Endothelial cell of umbilical vein (primary cell): Measurements from ENCODE around the gene ZNRF3. TPM values are rescaled to one million over a fixed set of nuclear protein-coding genes. Genes with fewer than 3 reads are reported as not detected.
"Not testable (repeated sequence)": the region's sequence is repeated elsewhere in the genome, so short reads cannot be mapped to it uniquely, and the experiment has no call there.

Source experiments
- BruUV-seq: library from RNA; stranded (reverse); fragments of 400-500 nt; replicated peaks from 2 replicates; lab custom pipeline; 2021; lab: Mats Ljungman, UMichigan
- CTCF ChIA-PET: fragments of 300-600, 350-600 bp; sonication (Branson Sonifier 250); formaldehyde crosslinking; loops from one replicate; lab custom pipeline; 2021; ENCODE audit warnings: antibody characterized with exemption, inconsistent platforms; lab: Charles Lee
- POLR2A ChIA-PET: fragments of 300-600, 350-600 bp; sonication (Branson Sonifier 250); formaldehyde crosslinking; loops from one replicate; lab custom pipeline; 2021; ENCODE audit warnings: antibody characterized with exemption, inconsistent platforms; lab: Charles Lee
- DNase-seq: peaks from one replicate; pipeline ENCODE4 v3.0.0-alpha.2; 2011; ENCODE audit warnings: low read depth, low spot score
- FAIRE-seq: peaks from 2 replicates; lab custom pipeline; 2011; peaks lifted over from hg19 to GRCh38; lab: Jason Lieb, UNC
- H2AFZ ChIP-seq: 2 replicates; pipeline ENCODE4 v1.6.0; 2012; ENCODE audit warnings: low read depth, low read length, control low read depth, inconsistent platforms
- H3K27ac ChIP-seq: 2 replicates; pipeline ENCODE4 v1.5.1; 2011; ENCODE audit warnings: low read depth, mild to moderate bottlenecking, control low read depth, low read length, moderate library complexity; ENCODE audit not compliant: insufficient read depth
- H3K27me3 ChIP-seq, 2 experiments: 2 replicates each; pipeline versions ENCODE4 v1.6.0 to v1.6.1; 2011; ENCODE audit warnings: low read length in 2 of 2, mixed read lengths in 1 of 2; ENCODE audit not compliant: control insufficient read depth in 2 of 2, insufficient read depth in 2 of 2
- H3K36me3 ChIP-seq, 2 experiments: 2 replicates in 1 of 2; 3 replicates in 1 of 2; pipeline ENCODE4 v1.5.1; 2011; ENCODE audit warnings: low read length in 2 of 2, mild to moderate bottlenecking in 1 of 2, moderate library complexity in 1 of 2; ENCODE audit not compliant: control insufficient read depth in 2 of 2, insufficient read depth in 2 of 2; ENCODE audit errors: extremely low read depth in 1 of 2
- H3K4me1 ChIP-seq: 3 replicates; pipeline ENCODE4 v1.5.1; 2011; ENCODE audit warnings: mild to moderate bottlenecking, low read length; ENCODE audit not compliant: control insufficient read depth, insufficient read depth; ENCODE audit errors: extremely low read depth
- H3K4me2 ChIP-seq: 2 replicates; pipeline ENCODE4 v1.6.1; 2011; ENCODE audit warnings: low read length, control low read depth, mixed read lengths; ENCODE audit not compliant: insufficient read depth
- H3K4me3 ChIP-seq, 3 experiments: fragments of 200-600 bp in 1 of 3; sonication (generic), shearing (Covaris generic) in 1 of 3; replicated peaks in 1 of 3; 2 replicates each; pipeline ENCODE4 v1.5.1; 2011 to 2016; ENCODE audit warnings: control low read depth in 3 of 3, low read length in 3 of 3, mild to moderate bottlenecking in 2 of 3, inconsistent platforms in 1 of 3, low read depth in 1 of 3, moderate library complexity in 1 of 3; ENCODE audit not compliant: insufficient read depth in 1 of 3
- H3K79me2 ChIP-seq: 2 replicates; pipeline ENCODE4 v1.6.0; 2012; ENCODE audit warnings: low read length, inconsistent platforms; ENCODE audit not compliant: control insufficient read depth, insufficient read depth
- H3K9ac ChIP-seq: replicated peaks from 2 replicates; pipeline ENCODE3; 2011; ENCODE audit warnings: low read length, control low read depth; ENCODE audit not compliant: insufficient read depth; ENCODE audit errors: extremely low read depth
- H3K9me1 ChIP-seq: replicated peaks from 3 replicates; pipeline ENCODE4 v1.6.0; 2011; ENCODE audit warnings: mild to moderate bottlenecking, low read length; ENCODE audit not compliant: control insufficient read depth, insufficient read depth; ENCODE audit errors: extremely low read depth
- H3K9me3 ChIP-seq: replicated peaks from 2 replicates; pipeline ENCODE4 v1.5.1; 2012; ENCODE audit warnings: low read length, inconsistent platforms; ENCODE audit not compliant: control insufficient read depth, insufficient read depth
- H4K20me1 ChIP-seq: replicated peaks from 2 replicates; pipeline ENCODE3; 2011; ENCODE audit warnings: mild to moderate bottlenecking, low read length; ENCODE audit not compliant: control insufficient read depth, insufficient read depth; ENCODE audit errors: extremely low read depth
- EZH2 ChIP-seq: IDR thresholded peaks from 2 replicates; pipeline ENCODE4 v1.6.1; 2012; ENCODE audit warnings: borderline replicate concordance, low read depth, mild to moderate bottlenecking, moderate library complexity, low read length, inconsistent platforms; ENCODE audit not compliant: severe bottlenecking
- FOS ChIP-seq: IDR thresholded peaks from 2 replicates; pipeline ENCODE4 v1.6.1; 2011; ENCODE audit warnings: mild to moderate bottlenecking, low read length, moderate library complexity, borderline replicate concordance; ENCODE audit not compliant: insufficient read depth
- GATA2 ChIP-seq: IDR thresholded peaks from 2 replicates; pipeline ENCODE4 v1.7.0; 2011; ENCODE audit warnings: low read depth, mild to moderate bottlenecking, moderate library complexity, mixed read lengths, low read length; ENCODE audit not compliant: insufficient read length, insufficient read depth
- JUN ChIP-seq: IDR thresholded peaks from 2 replicates; pipeline ENCODE4 v1.6.1; 2011; ENCODE audit warnings: borderline replicate concordance, low read depth; ENCODE audit not compliant: insufficient read length, insufficient read depth
- MYC ChIP-seq: IDR thresholded peaks from one replicate; pipeline ENCODE4 v1.6.1; 2011; ENCODE audit warnings: mild to moderate bottlenecking, low read depth, low read length
- POLR2A ChIP-seq: IDR thresholded peaks from 2 replicates; pipeline ENCODE4 v1.6.1; 2012; ENCODE audit warnings: low read depth, mild to moderate bottlenecking, control low read depth, low read length
- POLR2AphosphoS5 ChIP-seq: IDR thresholded peaks from 2 replicates; pipeline ENCODE4 v1.6.1; 2012; ENCODE audit warnings: low read depth, mild to moderate bottlenecking, control low read depth, low read length, moderate library complexity; ENCODE audit not compliant: insufficient read depth
- dilution Hi-C: fragments of 300-500 bp; cut with MboI; formaldehyde crosslinking; loops from one replicate; pipeline ENCODE4 v1.15.0; 2019; ENCODE audit warnings: low sequenced_read_pairs; ENCODE audit not compliant: extremely low pct_ligation_motif_present
- intact Hi-C: fragments of 100-400 bp; cut with micrococcal nuclease; formaldehyde crosslinking; loops from one replicate; pipeline ENCODE4 v1.10.0; 2022
- polyA plus RNA-seq, 4 experiments: library from polyadenylated mRNA; depleted of rRNA in 3 of 4; stranded (reverse) in 3 of 4; unstranded in 1 of 4; fragments of >200 nt; gene quantifications; 2 replicates each; pipeline versions ENCODE4 v1.2.1 to v1.2.3, GENCODE V29; 2011 to 2012; ENCODE audit warnings: missing spikeins in 1 of 4
- total RNA-seq: library from RNA; stranded (reverse); gene quantifications from 2 replicates; pipeline ENCODE4 v1.2.3, GENCODE V29; 2021
- TF ChIP-seq, protein P1 (sequence below), 2 donors: IDR thresholded peaks; 1 replicate in 1 of 2; 2 replicates in 1 of 2; pipeline ENCODE4 v1.5.1; 2011; ENCODE audit warnings: low read length in 2 of 2, mild to moderate bottlenecking in 2 of 2, moderate library complexity in 2 of 2, control low read depth in 1 of 2, inconsistent platforms in 1 of 2, low read depth in 1 of 2; ENCODE audit not compliant: insufficient read depth in 1 of 2; ENCODE audit errors: extremely low read depth in 1 of 2
- TF ChIP-seq, protein P2 (sequence below): IDR thresholded peaks from 2 replicates; pipeline ENCODE4 v1.6.1; 2011; ENCODE audit not compliant: insufficient read depth, insufficient read length

Gene ZNRF3
- total and polyA plus RNA-seq, 2 donors (not counting 3 experiments of a cell fraction or from before 2014, with no cell fraction given) = 2.7 to 5.2 TPM

DNA sequence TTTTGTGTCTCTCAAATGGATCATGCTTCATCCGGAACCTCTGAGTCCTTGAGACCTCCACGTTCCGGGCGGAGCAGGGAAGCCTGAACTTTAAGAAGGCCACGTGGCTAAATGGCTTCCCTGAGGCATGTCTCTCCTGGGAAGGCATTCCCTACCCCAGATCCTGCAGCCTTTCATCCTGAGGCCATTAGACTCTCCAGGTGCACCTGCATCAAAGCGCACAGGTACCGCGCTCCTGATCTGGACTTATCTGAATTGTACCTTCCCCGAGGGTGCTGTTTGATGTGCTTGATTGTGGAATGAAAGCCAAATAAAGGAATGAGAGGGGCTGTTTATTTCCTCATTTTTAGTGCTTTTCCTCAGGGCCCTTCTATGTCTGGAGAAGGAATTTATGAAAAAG, 155.8 kb downstream of the ZNRF3 start:
- Histone ChIP-seq H3K4me3 (no peak overlapping the region), H3K4me1 (peaks cover 21% of the 10 kb centered on the region), H3K9ac (no peak overlapping the region), H3K27ac (no peak overlapping the region), H4K20me1 (no peaks in the 10 kb centered on the region), H3K36me3 (no peaks in the 10 kb centered on the region), H3K27me3 (no peaks in the 10 kb centered on the region), H3K4me2 (no peak overlapping the region), H3K9me3 (no peaks in the 10 kb centered on the region), H3K79me2 (no peaks in the 10 kb centered on the region), H2AFZ (no peak overlapping the region), H3K9me1 (no peaks in the 10 kb centered on the region)
- ChIA-PET POLR2A (no interaction called here), CTCF (interaction anchor here (0.7 to 10.2 kb wide), 10 partner anchors 8 to 439 kb away, joined by 3 to 256 read pairs (median 31); partner anchors contain the start of gene ZNRF3)
- TF ChIP-seq, protein P1, sequence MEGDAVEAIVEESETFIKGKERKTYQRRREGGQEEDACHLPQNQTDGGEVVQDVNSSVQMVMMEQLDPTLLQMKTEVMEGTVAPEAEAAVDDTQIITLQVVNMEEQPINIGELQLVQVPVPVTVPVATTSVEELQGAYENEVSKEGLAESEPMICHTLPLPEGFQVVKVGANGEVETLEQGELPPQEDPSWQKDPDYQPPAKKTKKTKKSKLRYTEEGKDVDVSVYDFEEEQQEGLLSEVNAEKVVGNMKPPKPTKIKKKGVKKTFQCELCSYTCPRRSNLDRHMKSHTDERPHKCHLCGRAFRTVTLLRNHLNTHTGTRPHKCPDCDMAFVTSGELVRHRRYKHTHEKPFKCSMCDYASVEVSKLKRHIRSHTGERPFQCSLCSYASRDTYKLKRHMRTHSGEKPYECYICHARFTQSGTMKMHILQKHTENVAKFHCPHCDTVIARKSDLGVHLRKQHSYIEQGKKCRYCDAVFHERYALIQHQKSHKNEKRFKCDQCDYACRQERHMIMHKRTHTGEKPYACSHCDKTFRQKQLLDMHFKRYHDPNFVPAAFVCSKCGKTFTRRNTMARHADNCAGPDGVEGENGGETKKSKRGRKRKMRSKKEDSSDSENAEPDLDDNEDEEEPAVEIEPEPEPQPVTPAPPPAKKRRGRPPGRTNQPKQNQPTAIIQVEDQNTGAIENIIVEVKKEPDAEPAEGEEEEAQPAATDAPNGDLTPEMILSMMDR (IDR thresholded peaks at IDR 0.05; ENCODE audit: extremely low read depth in 1 of 2, insufficient read depth in 1 of 2, low read depth in 1 of 2, low read length in 2 of 2) = no peak
- TF ChIP-seq JUN (no peak), EZH2 (no peak), FOS (no peak), POLR2AphosphoS5 (no peak), GATA2 (no peak), POLR2A (no peak), MYC (no peak)
- TF ChIP-seq, protein P2, sequence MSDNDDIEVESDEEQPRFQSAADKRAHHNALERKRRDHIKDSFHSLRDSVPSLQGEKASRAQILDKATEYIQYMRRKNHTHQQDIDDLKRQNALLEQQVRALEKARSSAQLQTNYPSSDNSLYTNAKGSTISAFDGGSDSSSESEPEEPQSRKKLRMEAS = no peak
- FAIRE-seq (no peak), DNase-seq (no peak)
- no TSS peak for BruUV-seq
- intact Hi-C loops = no loop called here
- dilution Hi-C loops = no loop called here

DNA sequence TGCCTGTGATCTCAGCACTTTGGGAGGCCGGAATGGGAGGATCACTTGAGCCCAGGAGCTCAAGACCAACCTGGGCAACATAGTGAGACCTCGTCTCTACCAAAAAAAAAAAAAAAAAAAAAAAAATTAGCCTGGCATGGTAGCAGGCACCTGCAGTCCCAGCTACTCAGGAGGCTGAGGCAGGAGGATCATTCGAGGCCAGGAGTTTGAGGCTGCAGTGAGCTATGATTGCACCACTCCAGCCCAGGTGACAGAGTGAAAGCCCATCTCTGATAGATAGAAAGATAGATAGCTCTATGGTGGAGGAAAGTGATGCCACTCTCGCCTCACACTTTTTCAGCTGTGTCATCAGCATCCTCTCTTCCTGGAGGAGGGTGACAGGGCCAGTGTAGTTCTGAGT, 156.3 kb downstream of the ZNRF3 start:
- H3K4me2 ChIP-seq, H3K27ac ChIP-seq, H3K4me3 ChIP-seq, H3K9ac ChIP-seq, POLR2A ChIA-PET, H3K9me3 ChIP-seq, H2AFZ ChIP-seq, DNase-seq, BruUV-seq, H4K20me1 ChIP-seq, H3K27me3 ChIP-seq, FAIRE-seq, H3K79me2 ChIP-seq, H3K9me1 ChIP-seq, dilution Hi-C loops, H3K36me3 ChIP-seq: not testable (repeated sequence)
- H3K4me1 ChIP-seq = peaks cover 26% of the 10 kb centered on the region
- CTCF ChIA-PET = interaction anchor here (0.7 to 10.2 kb wide), 17 partner anchors 8 to 439 kb away, joined by 3 to 256 read pairs (median 16); partner anchors contain the start of genes XBP1 and ZNRF3
- intact Hi-C loops = loop anchor here (1.0 to 2.0 kb wide), 5 partner anchors 8 to 439 kb away; no protein-coding TSS in a partner anchor
